DMS114 treated with DMSO at 0.1 percent for 48 hours (cell line): ENCODE results near the gene PIGM.

Source experiments
- DNase-seq: peaks from one replicate; lab custom pipeline; 2025; ENCODE audit not compliant: unreplicated experiment; lab: John Stamatoyannopoulos, UW

Gene PIGM

DNA sequence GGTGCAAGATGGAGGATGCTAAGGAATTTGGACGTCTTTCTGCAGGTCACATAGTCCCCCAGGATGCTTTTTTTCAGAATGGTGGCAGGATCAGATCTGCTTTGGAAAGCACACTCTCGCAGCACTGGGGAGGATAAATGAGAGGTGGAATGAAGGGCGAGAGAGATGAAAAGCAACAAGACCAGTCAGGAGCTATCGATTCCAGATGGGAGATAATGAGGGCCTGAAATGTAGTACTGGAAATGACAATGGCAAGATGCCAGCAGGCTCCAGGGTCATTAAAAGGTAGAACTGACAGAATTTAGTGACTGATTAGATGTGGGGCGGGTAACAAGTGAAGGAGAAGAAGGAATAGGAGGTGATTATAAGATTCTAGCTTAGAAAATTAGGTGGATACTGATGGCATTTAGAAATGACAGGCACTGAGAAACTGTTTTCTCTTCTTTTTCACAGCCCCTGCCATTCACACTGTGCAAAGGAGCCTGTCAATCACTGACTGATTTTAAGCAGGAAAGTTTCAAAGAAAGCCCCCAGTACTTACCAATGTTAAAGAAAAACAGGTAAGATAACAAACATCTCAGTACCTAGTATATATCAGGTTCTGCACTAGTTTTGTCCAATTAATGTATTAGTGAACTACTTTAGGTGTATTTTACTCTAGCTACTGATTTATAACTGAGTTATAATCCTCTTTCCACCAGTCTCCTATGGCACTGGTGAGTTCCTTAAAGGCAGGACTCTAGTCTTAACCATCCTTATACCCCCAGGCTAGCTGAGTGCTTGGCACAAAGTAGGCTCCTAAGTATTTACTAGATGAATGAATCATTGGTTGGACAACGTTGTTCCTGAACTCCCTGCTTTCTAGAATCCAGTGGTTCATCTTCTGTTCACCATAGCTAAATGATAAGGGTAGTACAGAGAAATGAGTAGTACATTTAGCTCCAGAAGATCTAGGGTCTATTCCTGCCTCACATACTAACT lies 9.2 kb downstream of the PIGM start:
- no peak for DNase-seq

DNA sequence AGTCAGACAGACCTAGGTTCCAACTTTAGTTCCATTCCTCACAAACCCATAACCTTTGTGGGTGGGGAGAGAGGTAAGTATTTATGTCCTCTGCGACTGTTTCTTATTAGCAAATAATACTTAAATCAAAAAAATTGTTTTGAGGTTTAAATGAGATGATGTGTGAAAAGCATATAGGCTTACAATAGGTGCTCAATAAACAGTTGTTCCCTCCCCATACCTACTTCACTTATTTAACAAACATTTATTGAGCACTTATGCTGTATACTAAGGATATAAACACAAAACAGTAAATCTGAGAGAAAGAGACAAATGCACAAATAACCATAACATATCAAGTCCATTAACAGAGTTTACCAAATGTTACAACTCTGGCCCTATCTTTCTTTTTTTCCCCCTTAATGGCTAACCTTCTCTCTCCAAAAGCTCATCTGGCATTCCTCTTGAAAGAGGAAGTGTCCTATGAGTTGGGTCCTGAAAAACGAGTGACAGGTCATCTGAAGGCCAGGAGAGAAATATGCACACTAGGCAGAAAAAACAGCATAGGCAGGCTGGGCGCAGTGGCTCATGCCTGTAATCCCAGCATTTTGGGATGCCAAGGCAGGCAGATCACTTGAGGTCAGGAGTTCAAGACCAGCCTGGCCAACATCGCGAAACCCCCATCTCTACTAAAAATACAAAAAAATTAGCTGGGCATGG lies 10.3 kb downstream of the PIGM start:
- no peak for DNase-seq

DNA sequence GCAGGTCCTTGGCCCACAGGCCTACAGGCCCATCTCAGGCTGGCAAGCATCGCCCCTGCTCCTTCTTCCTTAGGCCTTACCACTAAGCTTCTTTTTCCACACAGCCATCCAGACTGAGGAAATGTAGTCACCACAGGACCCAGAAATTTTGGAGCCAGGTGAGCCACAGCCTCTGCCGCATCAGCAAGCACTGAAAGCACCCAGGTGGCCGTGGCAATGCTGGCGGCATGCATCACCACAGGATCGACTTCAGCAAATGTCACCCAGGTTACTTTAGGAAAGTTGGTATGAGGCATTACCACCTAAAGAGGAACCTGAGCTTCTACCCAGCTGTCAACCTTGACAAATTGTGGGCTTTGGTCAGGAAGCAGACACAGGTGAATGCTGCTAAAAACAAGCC lies 11.6 kb downstream of the PIGM start:
- no peak for DNase-seq

DNA sequence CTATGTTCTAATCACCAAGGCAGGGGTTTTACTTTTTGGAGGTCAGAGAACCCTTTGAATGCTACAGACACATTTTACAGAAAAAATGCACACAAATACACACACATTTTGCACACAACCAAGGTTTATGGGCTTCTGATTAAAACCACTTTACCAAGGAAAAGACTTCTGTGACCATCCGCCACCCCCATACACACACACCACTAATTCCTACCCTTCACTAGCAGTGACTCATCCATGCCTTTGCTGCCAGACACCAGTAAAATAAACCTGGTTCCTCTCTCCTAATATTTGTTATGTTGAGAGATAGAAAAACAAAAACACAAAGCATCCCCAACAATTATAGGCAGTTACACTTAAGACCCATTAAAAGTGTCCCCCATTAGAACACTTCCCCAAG lies 12.9 kb downstream of the PIGM start:
- no peak for DNase-seq

DNA sequence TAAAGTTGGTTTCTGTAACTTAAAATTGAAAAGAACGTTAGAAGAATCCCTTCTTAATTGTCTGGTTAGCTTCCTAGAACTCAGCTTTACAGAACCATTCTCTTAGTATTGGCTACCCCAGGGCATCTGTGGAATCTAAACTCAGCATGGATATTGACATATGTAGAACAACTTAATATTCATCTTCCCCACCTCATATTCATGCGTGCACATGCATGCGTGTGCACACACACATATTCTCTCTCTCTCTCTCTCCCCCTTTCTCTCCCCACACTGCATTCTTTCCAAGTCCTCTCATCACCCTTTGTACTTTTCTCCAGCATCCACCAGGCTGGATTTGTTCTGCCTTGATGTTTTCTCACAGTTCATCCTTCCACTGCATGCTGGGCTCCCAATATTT lies 13.4 kb downstream of the PIGM start:
- DNase-seq, result no peak

DNA sequence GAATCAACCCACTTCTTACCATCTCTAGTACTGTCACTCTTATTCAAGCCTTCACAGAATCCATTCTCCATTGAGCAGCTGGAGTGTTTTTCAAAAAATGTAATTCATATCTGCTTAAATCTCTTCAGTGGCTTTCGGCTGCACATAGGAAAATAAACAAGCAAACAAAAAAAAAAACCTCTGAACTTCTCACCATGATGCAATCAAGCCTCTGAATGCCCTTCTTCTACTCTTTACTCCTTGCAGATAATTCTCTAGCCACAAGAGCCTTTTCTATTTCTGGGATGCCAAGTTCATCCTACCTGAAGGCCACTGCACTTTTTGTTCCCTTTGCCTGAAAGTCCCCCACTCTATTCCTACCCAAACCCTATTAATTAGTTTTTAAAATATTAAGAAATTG lies 14.2 kb downstream of the PIGM start:
- no peak for DNase-seq

DNA sequence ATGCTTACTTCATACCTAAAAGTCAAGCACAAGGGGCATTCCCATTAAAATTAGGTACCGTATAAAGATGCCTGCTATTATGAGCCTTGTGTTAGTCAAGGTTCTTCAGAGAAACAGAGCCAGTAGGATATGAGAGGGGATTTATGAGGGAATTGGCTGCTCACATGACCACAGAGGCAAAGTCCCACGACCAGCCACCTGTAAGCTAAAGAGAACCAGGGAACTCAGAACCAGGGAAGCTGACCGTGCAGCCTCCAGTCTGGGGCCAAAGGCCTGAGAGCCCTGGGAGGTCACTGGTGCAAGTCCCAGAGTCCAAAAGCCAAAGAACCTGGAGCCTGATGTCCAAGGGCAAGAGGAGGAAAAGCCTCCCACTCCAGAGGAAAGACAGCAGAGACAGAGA lies 20.0 kb downstream of the PIGM start:
- no peak for DNase-seq

DNA sequence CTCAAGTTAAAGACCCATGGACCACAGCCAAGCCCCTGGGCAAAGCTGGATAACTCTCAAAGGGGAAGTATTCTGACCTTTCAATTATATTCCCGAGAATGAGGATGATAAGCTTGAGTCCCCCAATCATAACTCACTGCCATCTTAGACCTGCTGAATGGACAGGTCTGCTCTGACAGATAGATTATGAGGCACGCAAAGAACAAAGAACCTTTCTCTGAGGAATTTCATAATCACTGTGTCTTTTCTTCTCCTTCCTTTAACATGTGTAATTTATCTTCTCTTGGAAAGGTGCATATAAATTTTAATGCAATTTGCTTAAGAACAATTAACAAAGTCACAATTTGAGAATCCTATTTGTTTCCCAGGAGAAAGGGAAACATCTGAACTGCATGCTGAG lies 22.0 kb downstream of the PIGM start:
- no peak for DNase-seq

DNA sequence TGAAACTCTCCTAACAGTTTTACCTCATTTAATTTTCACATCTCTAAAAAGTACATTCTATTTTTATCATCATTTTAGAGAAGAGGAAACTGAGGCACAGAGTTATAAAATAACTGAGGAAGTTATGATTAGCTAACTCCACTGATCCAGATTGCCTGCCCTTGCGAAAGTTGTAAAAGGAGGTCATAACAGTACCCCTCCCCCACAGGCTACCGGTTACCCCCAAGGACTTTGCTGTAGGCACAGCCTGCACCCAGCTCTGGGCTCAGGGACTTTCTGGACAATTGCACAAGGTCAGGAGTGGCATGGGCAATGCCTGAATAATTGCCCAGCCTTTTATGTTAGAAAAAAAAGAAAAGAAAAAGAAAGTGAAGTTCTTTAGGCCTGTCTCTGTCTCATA lies 22.7 kb downstream of the PIGM start:
- no peak for DNase-seq

DNA sequence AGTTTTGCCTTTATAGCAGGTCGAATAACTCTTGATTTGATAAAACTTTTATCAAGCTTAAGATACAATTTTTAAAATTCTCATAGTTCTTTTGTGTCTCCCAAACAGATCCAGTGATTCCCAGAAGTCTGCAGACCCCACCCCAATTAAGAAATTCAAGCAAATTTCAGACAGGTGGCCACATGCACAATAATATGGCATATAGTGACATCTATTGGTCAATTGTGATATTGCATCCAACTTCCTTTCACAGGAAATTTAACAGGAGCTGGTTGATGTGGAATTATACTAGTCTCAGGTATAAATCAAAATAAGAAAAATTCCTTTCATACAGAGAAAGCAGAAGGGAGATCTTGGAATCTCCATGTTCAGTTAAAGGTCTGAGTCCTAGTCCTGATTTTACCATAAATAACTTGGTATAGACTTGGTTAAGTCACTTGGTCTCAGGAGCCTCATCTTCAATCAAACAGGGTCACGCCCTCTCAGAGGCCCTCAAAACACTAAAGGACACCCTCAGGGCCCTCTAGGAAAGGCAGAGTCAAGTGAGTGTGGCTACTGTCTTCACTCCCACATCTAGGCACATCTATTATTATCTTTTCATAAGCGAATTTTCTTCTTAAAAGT lies 24.1 kb downstream of the PIGM start:
- DNase-seq, result peak; percentile 22

DNA sequence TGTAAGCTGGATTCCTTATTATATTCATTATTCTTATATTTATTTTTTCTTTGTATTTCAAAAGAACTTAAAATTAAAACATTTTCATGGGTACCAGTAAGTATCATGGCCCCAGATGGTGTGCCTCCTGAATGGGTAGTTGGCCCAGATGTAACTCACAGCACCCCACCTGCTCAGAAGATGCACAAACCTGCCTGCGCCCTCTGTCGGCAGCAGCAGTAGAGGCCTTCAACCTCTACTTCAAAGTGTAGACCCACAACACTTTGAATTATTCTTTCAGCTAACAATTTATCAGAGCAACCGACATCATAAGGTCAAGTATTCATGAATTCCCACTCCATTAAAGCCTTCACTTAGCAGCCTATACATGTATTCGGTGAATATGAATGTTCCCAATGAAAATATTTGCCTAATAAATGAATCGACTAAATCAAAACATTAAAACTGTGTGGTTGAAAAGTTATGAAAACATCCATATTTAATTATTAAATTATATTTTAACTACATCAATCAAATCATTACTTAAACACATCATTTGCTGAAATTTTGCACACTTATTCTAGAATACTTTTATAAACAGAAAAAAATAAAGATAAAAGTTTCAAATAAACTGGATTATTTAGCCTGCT lies 25.4 kb downstream of the PIGM start:
- DNase-seq, result peak; percentile 57

DNA sequence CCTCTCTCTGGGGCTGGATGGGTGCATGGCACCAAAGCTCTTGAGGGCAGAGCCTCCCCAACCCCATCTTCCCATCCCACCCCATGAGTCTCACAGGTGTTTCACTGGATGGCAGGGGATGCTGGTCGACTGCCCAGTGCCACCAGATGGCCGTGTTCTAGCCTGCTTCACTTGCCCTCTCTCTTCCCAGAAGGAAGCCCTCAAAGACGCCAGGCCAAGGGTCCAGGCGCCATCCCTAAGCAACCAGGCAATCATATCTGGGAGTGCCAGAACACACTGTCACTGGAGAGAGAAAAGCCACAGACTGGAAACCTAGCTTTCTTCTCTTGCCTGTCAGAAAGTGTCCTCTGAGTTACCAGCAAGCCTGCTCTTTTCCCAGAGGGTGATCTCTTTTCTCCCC lies 26.7 kb downstream of the PIGM start:
- no peak for DNase-seq

DNA sequence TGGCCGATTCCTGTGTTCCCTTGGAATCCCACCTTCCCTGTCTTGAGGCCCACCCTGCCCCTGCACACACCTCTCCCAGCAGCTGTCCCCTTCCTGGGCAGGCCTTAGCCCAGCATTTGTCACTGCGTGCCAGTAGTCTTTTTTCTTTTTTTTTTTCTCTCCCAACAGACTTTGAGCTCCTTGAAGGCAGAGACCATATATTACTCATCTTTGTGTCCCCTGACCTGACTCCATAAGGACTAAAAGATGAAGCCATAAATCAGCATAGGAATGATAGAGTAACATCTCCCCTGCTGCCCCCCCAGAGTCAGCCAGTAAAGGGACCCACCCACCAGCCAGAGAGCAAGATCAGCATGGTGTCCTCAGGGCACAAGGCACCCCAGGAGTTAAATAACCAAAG lies 27.4 kb downstream of the PIGM start:
- DNase-seq, result no peak

DNA sequence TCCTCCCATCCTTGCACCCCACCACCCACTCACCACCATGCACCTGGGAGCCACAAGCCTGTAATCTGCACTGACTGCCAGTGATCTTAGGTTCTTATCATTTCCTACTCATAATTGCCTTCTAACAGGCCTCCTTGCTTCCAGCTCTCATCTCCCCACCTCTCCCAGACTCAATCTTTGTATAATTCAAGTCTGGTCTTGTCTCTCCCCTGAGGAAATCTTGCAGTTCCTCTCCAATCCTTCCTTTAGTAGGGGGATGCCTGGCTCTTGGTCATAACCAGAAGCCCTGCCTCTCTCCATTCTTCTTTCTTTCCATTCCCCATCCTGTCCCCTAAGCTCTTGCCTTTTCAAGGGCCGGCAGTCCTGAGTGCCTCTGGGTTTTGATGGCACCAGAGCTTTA lies 27.8 kb downstream of the PIGM start:
- no peak for DNase-seq

DNA sequence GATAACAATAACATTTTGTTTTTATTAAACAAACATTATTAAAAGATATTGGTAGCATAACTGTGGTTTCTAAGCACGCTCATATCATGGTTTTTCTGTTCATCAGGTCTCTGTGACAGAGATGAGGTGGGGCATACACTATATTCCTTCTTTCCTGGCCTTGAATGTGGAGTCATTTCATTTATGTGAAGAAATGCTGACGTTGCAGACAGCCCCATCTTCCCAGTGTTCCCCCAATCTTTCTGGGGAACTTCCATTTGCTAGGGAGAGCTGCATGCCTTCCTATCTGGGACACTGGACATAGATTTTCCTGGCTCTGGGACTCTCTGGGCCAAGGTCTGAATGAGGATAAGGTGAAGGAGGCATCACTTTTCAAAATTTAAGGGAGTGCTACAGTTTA lies 30.4 kb downstream of the PIGM start:
- no peak for DNase-seq

DNA sequence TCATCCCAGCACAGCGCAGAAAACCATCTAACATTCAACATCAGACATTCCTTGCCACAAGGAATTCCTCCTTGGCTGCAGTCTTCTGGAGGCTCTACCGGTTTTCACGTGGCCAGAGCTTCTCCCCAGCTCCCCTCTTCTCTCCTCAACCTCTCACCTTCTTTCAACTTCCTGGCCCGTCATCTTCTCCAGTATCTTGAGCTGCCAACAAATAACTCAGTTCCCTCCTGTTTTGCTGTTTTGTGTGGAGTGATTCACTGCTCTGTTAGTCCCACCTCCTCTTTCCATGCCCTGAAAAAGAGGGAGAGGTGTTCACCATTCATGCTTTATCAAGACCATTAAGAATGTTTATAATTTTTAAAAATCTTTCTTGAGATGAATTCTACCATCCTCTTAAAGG lies 32.6 kb downstream of the PIGM start:
- no peak for DNase-seq

DNA sequence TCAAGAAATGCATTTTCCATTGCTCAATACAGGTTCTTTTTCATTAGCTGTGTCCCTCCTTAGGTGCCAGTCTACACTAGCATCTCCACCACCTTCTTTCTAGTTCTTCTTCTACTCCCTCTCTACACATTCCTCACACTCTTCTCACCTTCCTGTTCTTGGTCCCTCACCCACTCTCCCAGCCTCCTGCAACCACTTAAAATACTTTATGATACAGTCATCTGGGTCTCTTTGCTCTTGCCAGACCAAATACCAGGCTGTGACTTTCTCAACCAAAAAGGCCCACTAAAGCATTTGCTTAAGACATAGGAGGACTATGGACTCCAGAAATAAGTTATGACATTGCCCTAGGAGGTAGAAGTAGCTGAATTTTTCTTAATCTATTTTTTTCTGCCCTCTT lies 35.1 kb downstream of the PIGM start:
- DNase-seq, result no peak

DNA sequence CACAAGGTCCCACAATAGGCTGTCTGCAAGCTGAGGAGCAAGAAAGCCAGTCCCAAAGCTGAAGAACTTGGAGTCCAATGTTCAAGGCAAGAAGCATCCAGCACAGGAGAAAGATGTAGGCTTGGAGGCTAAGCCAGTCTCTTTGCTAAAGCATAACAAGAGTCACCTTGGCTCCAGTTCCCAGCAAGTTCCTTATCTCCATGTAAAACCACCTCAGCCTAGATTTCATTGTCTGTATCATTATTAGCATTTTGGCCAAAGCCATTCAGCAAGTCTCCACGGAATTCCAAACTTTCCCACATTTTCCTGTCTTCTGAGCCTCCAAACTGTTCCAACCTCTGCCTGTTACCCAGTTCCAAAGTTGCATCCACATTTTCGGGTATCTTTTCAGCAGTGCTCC lies 36.9 kb downstream of the PIGM start:
- no peak for DNase-seq

DNA sequence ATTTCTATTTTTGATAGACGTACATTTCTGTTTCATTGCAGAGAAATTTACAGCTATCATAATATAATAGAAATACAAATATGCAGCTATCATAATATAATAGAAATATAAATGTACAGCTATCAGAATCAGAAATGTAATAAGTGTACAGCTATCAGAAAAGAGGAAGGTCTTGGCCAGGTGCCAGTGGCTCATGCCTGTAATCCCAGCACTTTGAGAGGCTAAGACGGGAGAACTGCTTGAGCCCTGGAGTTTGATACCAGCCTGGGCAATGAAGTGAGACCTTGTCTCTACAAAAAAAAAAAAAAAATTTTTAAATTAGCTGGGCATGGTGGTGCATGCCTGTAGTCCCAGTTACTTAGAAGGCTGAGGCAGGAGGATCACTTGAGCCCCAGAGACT lies 37.9 kb downstream of the PIGM start:
- DNase-seq, result no peak

DNA sequence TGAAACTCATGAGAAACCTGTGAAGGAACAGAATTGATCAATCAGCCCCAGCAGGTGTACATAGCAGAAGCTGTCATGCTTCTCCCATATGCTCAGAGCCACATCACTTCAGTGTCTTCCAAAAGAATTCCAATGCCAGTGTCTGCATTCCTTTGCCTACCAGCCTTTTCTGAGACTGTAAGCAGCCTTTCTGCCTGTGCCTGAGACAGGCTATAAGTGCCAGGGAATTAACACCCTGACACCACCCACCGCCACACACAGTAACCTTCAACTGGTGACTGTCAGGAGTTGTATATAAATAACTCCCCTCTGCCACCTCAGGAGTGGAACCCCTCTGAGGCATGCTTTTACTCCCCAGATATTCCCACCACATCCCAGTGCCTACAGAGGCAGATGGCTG lies 39.6 kb downstream of the PIGM start:
- no peak for DNase-seq

DNA sequence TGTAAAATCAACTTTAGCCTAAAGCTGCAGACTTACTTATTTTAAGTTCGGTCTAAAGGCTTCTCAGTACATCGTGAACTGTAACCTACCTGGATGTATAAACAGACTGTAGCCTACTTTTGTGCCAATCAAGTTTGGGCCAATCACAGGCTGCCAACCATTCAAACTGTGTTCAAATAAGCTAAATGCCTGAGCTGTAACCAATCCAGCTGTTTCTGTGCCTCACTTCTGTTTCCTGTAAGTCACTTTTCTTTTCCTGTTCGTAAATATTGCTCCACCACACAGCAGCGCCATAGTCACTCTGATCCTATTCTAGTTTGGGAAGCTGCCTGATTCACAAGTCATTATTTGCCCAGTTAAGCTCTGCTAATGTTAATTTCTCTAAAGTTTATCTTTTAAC lies 40.3 kb downstream of the PIGM start:
- no peak for DNase-seq

DNA sequence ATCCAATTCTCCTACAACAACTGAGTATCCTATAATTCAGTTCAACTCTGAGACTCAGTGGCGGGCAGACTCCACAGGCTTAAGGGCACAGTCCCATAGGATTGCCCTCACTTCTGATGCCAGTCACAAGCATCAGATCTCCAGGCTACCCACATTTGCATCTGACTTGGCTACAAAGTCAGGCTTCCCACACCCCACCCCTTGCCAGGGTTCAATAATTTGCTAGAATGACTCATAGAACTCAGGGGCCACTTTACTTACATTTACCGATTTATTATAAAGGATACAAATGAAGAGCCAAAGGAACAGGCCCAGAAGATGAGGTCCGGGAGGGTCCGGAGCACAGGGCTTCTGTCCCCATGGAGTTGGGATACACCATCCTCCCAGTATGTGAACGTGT lies 41.8 kb downstream of the PIGM start:
- no peak for DNase-seq
